Cerebellar cortex (tissue), 1 donor: ENCODE results near the gene CAMK1.

Experiments
- DNase-seq: peaks from one replicate; pipeline ENCODE4 v3.0.0-alpha.2; 2015; ENCODE audit warnings: low spot score

Gene CAMK1

DNA sequence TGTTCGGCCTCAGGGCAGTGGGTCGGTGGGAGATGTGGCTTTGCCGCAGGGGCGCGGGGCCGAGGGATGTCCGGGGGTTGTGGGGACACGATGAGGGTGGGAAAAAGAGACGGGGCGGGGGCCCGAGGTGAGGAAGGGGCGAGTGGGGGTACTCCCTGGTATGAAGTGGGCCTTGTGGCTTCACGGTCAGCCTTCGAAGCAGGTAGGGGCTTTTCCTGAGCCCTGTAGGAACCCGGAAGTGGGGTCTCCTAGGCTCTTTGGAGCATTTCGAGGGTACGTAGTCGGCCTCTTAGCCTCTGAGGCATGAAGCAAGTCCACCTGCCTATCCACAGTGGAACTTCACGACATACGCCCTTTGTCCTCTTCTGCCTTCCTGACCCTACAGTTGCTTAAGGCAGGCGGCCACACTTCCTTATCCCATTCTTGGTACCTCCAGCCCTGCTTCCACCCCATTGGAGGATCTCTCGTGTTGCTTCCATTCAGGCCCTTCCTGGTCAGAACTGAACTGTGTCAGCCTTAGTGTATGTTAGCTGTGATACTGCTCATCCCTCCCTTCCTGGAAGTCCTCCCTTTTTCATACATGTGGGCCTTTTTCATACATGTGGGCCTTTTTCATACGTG is 23.5 kb upstream of the CAMK1 start:
- peak; percentile 24 for DNase-seq

DNA sequence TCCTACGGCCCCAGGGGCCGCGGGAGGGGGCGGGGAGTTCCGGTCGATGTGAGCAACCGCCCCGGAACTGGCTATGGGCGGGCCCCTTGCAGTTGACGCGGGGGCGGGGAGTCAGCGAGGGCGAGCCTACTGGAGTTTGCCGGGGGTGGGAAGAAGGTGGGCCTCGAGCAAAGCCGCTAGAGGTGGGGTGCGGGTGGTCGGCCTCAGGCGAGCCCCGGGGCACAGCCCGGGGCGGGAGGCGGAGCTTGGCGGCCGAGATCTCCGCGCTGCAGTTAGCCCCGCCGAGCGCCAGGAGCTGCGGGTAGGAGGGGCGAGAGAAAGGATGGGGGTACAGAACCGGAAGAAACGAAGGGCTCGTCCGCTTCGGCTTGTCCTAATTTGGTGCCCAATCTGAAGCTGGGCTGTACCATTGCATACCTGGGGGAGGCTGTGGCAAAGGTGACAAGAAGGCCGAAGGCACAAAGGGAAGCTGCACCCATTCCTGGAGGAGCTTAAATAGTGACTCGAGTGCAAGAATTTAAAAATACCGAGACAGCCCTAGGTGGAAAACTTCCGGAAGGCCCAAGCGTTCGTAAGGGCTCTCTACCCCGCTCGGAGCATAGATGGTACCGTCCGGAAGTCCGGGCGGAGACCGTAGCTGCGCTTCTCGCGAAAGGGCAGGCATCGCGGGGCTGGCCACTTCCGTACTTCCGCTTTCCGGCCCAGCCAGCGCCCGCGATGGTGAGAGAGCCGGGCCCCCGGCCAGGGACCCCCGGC is 22.8 kb upstream of the CAMK1 start, which contains the start of the genes ARPC4 and TADA3:
ARPC4 (plus strand) TSS at position 678 of the 756 bp plus-strand sequence; CDS start at position 718, 40 bp downstream.
TADA3 (minus strand) TSS at position 69 of the 756 bp plus-strand sequence. CDS start 1,007 bp downstream, outside the sequence.
- DNase-seq = peak; percentile 97

DNA sequence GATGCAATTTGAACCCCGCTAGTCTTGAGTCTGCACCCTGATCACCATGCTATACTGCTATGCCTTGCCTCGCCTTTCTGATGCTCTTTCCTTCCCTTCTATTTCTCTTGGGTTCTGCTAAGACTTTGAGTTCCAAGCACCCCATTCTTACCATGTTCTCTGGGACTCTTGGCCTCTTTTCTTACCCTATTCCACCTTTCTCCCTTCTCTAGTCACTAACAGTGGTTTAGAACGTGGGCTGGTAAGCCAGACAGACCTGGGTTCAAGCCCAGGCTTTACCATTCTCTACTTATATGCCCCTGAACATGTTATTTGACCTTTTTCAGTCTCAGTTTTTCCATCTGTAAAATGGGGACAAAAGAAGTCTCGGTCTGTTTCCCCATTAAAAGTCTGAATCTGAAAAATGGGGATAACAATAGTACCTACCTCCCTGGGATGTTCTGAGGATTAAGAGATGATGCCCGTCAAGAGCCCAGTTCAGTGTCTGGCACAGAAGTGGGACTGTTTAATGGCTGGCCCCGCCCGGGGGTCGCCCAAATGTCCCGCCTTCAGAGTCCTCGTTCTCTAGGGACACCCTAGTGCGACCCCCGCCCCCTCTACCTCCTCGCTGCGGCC is 22.1 kb upstream of the CAMK1 start:
- DNase-seq = no peak

DNA sequence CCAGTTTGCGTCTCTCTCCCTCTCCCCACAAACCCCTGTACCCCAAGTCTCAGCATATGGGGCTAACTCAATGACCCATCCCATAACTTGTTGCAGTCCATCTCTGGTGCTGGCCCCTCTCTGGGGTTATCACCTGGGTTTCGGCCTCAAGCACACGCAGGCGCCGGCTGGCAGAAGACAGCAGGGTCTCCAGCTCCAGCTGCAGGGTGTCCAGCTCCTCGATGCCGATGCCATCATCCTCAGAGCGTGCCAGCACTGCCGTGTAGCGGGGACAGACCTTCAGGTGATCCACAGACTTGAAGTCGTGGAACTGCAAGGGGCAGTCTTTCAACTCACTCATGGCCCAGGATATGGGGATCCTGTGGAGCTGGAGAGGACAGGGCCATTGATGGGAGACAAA is 21.4 kb upstream of the CAMK1 start:
- DNase-seq = no peak

DNA sequence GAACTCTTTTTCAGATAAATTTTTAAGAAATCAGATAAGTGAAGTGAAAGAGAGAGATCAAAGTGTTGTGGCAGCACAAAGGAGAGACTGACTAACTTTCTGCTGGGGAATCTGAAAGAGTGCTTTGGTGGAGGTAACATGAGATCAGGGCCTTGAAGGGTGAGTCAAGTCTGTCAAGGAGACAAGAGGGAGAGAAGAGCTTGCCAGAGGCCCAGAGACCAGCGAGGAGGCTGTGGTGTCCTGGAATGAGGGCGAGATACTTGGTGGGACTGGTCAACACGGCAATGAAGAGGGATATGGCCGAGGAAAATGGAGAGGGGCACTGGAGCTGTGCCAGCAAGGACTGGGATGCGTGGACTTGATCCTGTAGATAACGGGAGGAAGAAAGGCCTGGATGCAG is 18.0 kb upstream of the CAMK1 start:
- DNase-seq = no peak

DNA sequence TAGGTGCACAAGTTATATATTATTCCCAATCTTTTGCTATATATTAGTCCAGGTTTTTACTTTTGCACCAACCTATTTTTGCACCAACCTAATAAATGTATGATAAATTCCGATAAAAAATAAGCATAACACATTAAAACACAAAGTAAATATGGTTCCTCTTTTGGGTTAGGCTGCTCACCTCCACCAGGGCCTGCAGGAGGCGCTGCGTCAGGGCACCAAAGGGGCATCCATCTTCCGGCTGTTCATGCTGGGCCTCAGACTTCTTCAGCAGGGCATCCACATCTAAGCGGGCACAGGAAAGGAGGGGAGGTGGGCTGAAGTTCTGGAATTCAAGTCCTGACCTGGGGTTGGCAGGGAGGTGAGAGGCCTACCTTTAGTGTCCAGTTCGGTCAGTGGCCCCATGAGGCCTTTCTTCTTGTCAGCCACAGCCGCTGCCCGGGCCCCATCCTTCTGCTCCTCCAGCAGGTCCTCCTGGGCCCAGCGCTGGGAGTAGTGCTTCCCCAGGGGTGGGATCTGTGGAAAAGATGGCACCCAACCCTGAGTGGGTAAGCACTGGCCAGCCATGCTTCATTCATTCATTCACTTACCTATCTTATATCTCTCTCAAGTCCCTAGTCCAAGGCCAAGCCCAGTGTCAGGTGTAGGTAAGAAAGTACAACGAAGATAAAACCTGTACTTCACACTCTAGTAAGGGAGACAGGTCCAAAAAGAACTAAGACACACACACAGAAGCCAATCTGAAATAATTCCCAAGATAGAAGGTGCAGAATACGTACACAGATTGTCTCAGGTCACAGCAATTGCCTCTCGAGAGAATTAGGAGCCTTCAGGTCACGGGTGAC is 17.3 kb upstream of the CAMK1 start:
- no peak for DNase-seq

DNA sequence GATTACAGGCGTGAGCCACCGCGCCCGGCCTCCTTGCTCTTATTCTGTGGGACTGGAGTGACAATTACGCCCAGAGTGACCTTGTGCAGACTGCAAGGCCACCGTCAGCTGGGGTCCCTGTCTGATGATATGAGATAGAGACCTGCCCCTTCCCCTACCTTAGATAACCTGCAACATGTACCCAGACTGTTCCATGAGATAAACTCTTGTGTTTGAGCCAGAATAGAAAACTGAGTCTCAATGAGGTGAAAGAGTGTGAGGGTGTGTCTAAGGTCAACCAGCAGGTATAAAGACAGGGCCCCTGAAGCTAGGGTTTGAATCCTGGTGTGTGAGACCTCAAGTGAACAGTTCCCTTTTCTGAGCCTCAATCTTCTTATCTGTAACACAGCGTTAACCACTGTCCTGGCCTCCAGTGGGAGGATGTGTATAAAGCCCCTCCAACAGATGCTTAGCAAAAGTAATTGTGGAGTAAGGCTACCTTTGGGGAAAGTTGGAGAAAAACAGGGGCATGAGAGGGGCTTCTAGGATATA is 16.5 kb upstream of the CAMK1 start:
- no peak for DNase-seq

DNA sequence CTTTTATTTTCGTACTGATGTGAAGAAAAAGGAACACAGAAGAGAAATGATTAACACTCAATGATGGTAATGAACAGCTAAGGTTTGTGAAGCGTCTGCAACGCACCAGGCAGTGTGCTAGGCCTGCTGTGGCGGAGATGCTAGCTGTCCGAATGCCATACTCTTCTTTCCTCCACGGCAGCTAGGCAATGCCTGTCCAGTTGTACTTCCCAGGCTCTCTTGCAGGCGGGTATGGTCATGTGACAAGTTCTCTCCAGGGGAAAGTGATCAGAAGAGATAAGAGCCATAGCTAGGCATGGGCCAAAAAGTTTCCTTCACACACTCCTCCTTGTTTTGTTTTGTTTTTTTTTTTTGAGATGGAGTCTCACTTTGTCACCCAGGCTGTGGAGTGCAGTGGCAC is 15.9 kb upstream of the CAMK1 start:
- DNase-seq = no peak

DNA sequence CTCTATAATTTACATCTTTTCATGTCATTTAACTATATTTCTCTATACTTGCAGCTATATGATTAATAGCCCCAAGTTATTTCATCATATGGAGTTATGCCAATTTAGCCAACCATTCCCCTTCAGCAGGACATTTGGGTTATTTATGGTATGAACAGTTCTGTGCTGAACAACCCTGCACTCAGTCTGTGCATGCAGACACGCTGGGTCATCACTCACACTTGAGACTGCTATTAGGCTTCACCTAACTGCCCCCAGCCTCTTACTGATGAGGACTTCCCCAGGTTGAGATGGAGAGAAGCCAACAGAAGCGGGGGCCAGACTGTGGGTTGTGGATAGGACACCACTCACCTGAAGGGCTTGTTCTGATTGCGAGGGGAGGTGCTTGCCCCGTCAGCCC is 15.2 kb upstream of the CAMK1 start:
- no peak for DNase-seq

DNA sequence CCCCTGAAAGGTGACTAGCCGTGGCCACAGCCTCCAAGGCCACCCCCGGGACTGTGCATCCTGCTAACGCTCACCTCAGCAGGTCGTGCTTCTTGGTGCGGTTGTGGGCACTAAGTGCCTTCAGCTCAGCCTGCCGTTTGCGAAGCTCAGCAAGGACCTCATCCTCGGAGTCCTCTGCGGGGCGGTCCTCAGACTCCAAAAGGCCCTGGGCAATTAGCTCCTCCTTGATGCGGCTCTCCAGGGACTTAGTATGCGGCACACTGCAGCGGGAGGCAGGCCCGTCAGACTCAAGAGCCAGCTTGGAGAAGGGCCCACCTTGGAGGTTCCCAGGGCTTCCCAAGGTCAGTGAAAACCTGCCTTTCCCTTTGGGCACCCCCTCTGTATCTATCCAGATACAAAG is 14.2 kb upstream of the CAMK1 start:
- DNase-seq = no peak

DNA sequence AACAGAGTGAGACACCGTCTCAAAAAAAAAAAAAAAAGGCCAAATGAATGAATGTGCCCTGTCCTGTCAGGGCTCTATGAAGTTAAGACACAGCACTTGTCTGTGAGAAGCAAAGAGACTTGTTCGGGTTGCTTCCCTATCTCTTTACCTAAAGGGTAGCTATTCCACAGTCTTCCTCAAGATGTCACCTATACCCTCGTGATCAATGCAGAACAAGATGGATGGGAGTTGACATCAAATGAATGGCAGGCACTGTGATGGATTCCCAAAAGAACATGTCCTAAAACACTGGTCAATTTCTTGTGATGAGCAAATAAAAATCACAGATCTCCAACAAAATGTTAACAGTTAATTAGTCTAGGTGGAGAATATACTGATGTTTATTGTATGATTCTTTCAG is 13.0 kb upstream of the CAMK1 start:
- DNase-seq = no peak

DNA sequence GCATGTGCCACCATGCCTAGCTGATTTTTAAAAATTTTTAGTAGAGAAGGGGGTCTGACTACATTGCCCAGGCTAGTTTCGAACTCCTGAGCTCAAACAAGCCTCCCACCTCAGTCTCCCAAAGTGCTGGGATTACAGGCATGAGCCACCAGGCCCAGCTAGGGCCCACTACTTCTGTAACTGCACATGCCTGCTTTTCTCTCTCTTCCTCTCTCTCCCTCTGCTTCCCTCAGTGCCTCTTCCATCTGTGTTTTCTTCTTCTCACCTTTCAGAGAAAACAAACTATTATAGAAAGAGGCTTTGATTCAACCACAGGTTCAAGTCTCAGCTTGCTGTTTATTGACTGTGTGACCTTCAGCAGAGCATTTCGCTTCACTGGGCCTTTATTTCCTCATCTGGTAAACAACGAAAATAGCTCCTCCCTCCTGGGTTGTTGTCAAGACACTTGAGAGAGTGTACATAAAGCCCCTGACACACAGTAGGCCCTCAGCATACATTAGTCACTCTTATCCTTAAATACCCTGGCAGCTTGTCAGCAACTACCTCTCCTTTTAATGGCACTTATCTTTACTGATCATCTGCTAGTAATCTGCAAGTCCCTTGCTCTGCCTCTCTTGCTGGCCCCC is 12.3 kb upstream of the CAMK1 start:
- no peak for DNase-seq

DNA sequence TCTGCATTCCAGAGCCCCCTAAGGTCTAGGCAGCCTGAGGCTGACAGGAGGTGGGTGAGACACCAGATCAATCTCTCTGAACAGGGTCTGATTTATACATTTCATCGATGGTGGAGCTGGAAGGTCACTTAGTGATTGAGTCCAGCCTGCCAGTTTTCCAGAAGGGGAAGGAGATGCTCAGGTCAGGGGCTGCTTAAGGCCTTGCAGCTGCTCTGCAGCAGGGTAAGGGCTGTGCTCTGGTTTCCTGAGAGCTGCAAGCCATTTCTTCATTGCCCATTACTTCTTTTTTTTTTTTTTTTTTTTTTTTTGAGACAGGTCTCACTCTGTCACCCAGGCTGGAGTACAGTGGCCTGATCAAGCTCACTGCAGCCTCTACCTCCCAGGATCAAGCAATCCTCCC is 11.8 kb upstream of the CAMK1 start:
- DNase-seq = no peak

DNA sequence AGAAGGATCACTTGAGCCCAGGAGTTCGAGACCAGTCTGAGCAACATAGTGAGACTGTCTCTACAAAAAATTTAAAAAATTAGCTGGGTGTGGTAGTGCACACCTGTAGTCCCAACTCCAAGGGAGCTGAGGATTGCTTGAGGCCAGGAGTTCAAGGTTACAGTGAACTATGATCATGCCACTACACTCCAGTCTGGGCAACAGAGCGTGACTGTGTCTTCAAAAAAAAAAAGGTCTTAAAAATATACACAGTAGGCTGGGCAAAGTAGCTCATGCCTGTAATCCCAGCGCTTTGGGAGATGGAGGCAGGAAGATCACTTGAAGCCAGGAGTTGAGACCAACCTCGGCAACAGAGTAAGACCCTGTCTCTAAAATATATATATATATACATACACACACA is 11.2 kb upstream of the CAMK1 start:
- no peak for DNase-seq

DNA sequence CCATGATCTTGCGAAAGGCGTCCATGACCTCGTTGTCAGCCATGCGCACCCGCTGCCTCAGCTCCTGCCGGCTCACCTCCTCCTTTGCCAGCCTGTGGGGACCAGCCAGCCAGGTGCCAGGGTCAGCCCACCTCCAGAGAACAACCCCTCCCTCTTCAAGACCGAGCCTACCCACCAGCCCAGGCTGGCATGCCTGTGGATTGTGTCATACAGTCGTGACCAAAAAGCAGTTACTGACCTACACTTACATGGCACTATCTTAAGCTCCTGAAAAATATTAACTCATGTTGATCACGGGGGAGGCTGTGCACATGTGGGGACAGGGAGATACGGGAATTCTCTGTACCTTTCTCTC is 10.7 kb upstream of the CAMK1 start:
- no peak for DNase-seq

DNA sequence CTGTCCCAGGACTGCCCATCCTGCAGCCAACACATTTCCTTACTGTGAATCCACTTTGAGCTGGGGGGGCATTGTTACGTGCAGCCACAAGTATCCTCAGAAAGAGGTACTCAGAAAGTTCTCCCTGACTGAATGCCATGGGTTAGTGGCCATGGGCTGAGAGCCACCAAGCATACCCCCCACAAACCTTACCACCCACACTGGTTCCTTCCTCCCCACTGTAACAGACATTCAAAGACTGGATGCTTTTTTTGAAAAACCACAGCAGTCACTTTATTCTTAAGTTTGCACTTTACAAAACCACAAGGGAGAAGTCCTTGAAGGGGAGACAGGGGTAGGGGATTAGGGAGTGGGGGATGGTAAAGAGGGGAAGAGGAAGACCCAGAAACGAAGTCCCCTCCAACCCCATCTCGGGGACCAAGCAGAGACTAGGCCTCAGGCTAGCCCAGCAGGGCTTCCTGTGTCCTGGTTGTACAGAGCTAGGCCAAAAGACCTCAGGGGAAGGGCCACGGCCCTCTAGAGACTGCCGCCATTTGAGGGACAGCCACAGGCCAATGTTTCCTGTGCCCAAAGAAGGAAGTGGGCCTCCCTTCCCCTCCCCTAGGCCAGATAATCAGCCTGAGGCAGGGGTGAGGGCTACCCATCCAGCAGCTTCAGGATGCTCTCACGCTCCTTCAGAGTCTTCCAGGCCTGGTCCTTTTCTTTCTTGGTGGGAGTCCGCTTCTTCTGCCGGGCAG is 10.1 kb upstream of the CAMK1 start:
- DNase-seq = no peak

DNA sequence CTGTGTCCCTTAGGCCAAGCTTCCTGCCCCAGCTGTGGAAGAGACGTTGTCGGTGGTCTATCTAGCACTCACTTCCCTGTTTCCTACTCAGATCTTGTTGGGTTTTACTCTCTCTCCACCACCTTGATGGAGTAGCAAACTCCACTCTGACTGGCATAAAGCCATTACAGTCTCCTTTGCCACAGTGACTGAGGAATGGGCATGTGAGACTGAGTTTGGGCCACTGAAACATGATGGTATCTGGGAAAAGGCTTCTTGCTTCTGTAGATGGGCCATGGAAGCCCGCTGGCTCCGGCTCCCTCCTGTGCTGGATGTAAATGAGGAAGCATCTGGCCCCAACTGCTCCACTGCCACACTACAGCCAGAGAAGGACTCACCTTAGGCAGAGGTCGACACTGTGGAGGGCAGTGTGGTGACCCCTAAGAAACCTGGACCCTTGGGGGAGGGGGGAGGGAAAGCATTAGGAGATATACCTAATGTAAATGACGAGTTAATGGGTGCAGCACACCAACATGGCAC is 9.4 kb upstream of the CAMK1 start:
- no peak for DNase-seq

DNA sequence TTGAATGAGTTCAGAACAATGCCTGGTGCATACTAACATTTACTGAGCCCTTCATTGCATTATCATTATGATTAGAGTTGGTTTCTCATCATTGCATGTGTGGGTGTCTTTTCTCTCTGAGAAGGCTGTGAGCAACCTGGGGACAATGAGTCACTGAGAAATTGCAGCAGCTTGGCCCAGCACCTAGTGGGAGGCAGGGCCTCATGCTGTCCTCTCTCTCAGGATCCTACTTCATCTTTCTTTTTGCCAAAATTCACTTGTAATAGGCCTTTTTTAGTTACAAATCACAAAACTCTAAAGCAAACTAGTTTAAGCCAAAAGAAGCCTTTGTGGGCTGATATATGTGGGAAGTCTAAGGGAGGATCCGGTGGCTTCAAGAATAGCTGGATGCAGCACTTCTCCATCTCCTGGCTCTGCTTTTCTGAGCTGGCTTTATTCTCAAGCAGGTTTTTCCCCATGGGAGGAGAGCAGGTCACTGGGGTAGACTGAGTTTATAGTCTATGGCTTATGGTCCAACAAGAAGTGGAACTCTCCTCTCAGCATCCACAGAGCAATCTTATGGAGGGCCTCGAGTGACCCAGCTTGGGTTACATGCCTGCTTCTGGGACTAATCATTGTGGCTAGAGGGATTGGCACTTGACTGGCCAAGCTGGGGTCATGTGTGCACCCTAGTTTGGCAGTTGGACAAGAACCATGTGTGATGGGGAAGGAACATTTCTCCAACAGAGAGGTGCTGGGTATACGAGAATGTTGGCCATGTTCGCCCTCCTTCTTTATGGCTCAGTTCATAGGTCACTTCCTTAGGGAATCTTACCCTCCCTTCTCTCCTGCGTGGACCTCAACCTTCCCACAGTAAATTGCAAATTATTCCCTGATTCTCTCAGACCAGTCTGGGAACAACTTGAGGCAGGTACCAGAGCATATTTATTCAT is 8.7 kb upstream of the CAMK1 start:
- no peak for DNase-seq

DNA sequence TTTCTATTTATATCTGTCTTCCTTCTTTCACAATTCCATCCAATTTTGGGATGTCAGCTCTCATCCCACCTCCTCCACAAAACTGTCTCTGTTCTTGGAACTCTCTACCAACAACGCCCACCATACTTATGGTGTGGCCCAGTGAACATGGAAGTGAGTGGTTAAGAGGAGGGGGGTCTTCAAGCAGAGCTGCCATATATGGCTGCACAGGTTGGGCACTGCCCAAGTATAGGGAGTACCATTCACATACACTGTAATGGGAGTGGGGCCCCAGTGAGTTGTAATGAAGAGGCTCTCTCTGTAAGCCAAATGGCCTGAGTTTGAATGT is 7.9 kb upstream of the CAMK1 start:
- no peak for DNase-seq
